Right lobe of liver (tissue), 6 donors: ENCODE data around the gene TPM3. TPM values are rescaled to one million over a fixed set of nuclear protein-coding genes. Genes with fewer than 3 reads are reported as not detected.

Source experiments
- ATAC-seq, 4 donors: fragments of 200-7000 bp; cut with Tn5 transposase; one replicate each; pipeline ENCODE4 v1.9.1; 2020; ENCODE audit warnings: mild to moderate bottlenecking in 4 of 4, moderate library complexity in 4 of 4
- DNase-seq, 3 donors: peaks; one replicate each; pipeline ENCODE4 v3.0.0-alpha.2; 2020
- H3K27ac ChIP-seq, 3 donors: fragments of 200-600 bp; one replicate each; pipeline ENCODE4 v1.8.0; 2022
- H3K27me3 ChIP-seq, 2 donors: fragments of 200-600 bp; one replicate each; pipeline ENCODE4 v1.8.0; 2022
- H3K36me3 ChIP-seq, 4 donors: fragments of 200-600 bp; sonication (generic) in 1 of 4; one replicate each; pipeline versions ENCODE4 v1.5.1 to v1.8.0; 2017 to 2022; ENCODE audit warnings: control low read depth in 1 of 4
- H3K4me1 ChIP-seq, 4 donors: fragments of 200-600 bp; sonication (generic) in 1 of 4; one replicate each; pipeline versions ENCODE4 v1.5.1 to v1.8.0; 2017 to 2022; ENCODE audit warnings: control low read depth in 1 of 4
- H3K4me3 ChIP-seq, 3 donors: fragments of 200-600 bp; one replicate each; pipeline ENCODE4 v1.8.0; 2022
- H3K9me3 ChIP-seq, 4 donors: fragments of 200-600 bp; sonication (generic) in 1 of 4; one replicate each; pipeline versions ENCODE4 v1.5.1 to v1.8.0; 2017 to 2022; ENCODE audit warnings: control low read depth in 1 of 4
- POLR2A ChIP-seq: fragments of 450-650 bp; IDR thresholded peaks from one replicate; pipeline ENCODE4 v1.6.1; 2017; ENCODE audit warnings: antibody characterized with exemption, mild to moderate bottlenecking
- WGBS: methylation state at CpG from one replicate; pipeline ENCODE4 v1.1.6; 2018; ENCODE audit warnings: low coverage, low lambda C conversion rate; ENCODE audit not compliant: insufficient coverage; ENCODE audit errors: missing lambda C conversion rate; 5-methylcytosine and 5-hydroxymethylcytosine counted together
- intact Hi-C, 2 donors: fragments of 100-400 bp; cut with DNase I; formaldehyde crosslinking; loops; one replicate each; pipeline versions ENCODE4 v1.11.2 to v1.14.1; 2022
- total RNA-seq, 6 experiments: library from RNA; depleted of rRNA in 2 of 6; stranded (reverse); fragments of >200 nt in 2 of 6; fragmentation: NEBNext Ultra II Directional in 3 of 6; extraction: Animal tissue kit (Norgen Biotek cat#: 25700) in 3 of 6; gene quantifications; one replicate each; pipeline versions ENCODE4 v1.1.0 to v1.2.4, GENCODE V29; 2016 to 2023
- TF ChIP-seq, protein P1 (sequence below), 4 donors: fragments of 200-600 bp in 3 of 4; fragments of 450-650 bp in 1 of 4; IDR thresholded peaks; one replicate each; pipeline versions ENCODE4 v1.5.1 to v1.8.0; 2016 to 2022; ENCODE audit warnings: antibody characterized with exemption in 4 of 4, mild to moderate bottlenecking in 2 of 4
- donor health status: DM: no; HTN: yes; CAD: no.
- donor health status: DM: no; HTN: no; CAD: no.
- donor health status: DM: no; HTN: no; CAD: no.
- donor health status: DM: no; HTN: yes; CAD: no.
- donor health status: DM: no; HTN: yes; CAD: no.

Gene TPM3
- total RNA-seq, 6 experiments from 2014 or later, result 76.3 to 189 (median 120) TPM

GRCh38 chr1:154170547-154171222 is 21.2 kb downstream of the TPM3 start:
- no peak overlapping the region for H3K27ac ChIP-seq
- TF ChIP-seq, protein P1, sequence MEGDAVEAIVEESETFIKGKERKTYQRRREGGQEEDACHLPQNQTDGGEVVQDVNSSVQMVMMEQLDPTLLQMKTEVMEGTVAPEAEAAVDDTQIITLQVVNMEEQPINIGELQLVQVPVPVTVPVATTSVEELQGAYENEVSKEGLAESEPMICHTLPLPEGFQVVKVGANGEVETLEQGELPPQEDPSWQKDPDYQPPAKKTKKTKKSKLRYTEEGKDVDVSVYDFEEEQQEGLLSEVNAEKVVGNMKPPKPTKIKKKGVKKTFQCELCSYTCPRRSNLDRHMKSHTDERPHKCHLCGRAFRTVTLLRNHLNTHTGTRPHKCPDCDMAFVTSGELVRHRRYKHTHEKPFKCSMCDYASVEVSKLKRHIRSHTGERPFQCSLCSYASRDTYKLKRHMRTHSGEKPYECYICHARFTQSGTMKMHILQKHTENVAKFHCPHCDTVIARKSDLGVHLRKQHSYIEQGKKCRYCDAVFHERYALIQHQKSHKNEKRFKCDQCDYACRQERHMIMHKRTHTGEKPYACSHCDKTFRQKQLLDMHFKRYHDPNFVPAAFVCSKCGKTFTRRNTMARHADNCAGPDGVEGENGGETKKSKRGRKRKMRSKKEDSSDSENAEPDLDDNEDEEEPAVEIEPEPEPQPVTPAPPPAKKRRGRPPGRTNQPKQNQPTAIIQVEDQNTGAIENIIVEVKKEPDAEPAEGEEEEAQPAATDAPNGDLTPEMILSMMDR (IDR thresholded peaks at IDR 0.05), result no peak
- no peak for TF ChIP-seq POLR2A
- ATAC-seq, result peak in 1 of 4 donors; percentile 23

DNA sequence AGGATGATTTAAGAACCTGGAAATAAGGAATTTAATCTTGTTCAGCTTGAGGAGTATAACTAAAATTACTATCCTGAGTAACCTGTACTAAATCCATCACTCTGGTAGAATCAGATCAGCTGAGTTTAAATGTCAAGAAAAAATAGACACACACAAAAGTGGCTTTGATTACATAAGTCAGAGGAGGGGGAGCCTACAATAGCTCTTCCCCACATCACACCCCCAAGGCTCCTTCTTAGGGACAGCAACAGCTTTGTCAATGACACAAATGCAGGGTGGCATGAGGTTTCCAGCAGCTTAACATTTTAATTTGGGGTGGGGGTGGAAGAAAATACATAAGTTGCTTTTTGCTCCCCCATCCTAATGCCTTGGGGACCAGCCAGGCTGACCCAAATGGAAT is 24.4 kb downstream of the TPM3 start:
- ATAC-seq, result no peak
- Histone ChIP-seq H3K9me3 (no peaks in the 10 kb centered on the region), H3K27me3 (no peaks in the 10 kb centered on the region), H3K27ac (no peak overlapping the region), H3K36me3 (peaks cover 15 to 99% (median 55%) of the 10 kb centered on the region in 4 donors), H3K4me3 (no peak overlapping the region), H3K4me1 (no peaks in the 10 kb centered on the region)
- TF ChIP-seq, protein P1 (IDR thresholded peaks at IDR 0.05), result no peak
- no peak for TF ChIP-seq POLR2A
- DNase-seq, result no peak
- intact Hi-C loops, result no loop called here

More at GRCh38 chr1:154170547-154171222, 21.2 kb downstream of the TPM3 start:
- H3K9me3 ChIP-seq, result no peaks in the 10 kb centered on the region
- peaks cover 23 to 87% (median 51%) of the 10 kb centered on the region in 4 donors for H3K36me3 ChIP-seq
- intact Hi-C loops, result no loop called here
- H3K4me1 ChIP-seq, result peaks cover 0 to 5% (median 0%) of the 10 kb centered on the region in 4 donors
- H3K4me3 ChIP-seq, result no peak overlapping the region
- H3K27me3 ChIP-seq, result no peaks in the 10 kb centered on the region
- no peak for DNase-seq

- Histone ChIP-seq H3K9me3 (no peaks in the 10 kb centered on the region), H3K36me3 (peaks cover 15 to 86% (median 47%) of the 10 kb centered on the region in 4 donors), H3K27ac (no peak overlapping the region), H3K27me3 (no peaks in the 10 kb centered on the region), H3K4me3 (no peak overlapping the region), H3K4me1 (no peaks in the 10 kb centered on the region)
- peak in 2 of 4 donors; percentile 34 to 56 for ATAC-seq
- TF ChIP-seq, protein P1 (IDR thresholded peaks at IDR 0.05), result no peak
- no peak for TF ChIP-seq POLR2A
- intact Hi-C loops, result no loop called here
- no peak for DNase-seq
- WGBS, result 50% methylated on average over 1 of the region's 1 CpG
Measured at GRCh38 chr1:154166207-154166606, 25.7 kb downstream of the TPM3 start.

- Histone ChIP-seq H3K4me1 (peaks cover 0 to 6% (median 0%) of the 10 kb centered on the region in 4 donors), H3K36me3 (peaks cover 7 to 28% (median 18%) of the 10 kb centered on the region in 4 donors)
Measured at GRCh38 chr1:154159554-154159953, 32.3 kb downstream of the TPM3 start.

More at GRCh38 chr1:154159554-154159953, 32.3 kb downstream of the TPM3 start:
- no peak overlapping the region for H3K27ac ChIP-seq
- DNase-seq, result no peak
- H3K27me3 ChIP-seq, result no peaks in the 10 kb centered on the region
- TF ChIP-seq, protein P1 (IDR thresholded peaks at IDR 0.05), result no peak
- no peak for TF ChIP-seq POLR2A
- no peak for ATAC-seq
- H3K4me3 ChIP-seq, result no peak overlapping the region
- intact Hi-C loops, result no loop called here
- no peaks in the 10 kb centered on the region for H3K9me3 ChIP-seq
